Heart left ventricle (tissue), 16 donors: ENCODE results near the gene SLC35A1. TPM values are rescaled to one million over a fixed set of nuclear protein-coding genes. Genes with fewer than 3 reads are reported as not detected.

Experiments
- ATAC-seq, 4 donors: fragments of 200-7000 bp; cut with Tn5 transposase; one replicate each; pipeline ENCODE4 v1.9.1; 2020 to 2022; ENCODE audit warnings: moderate library complexity in 4 of 4, mild to moderate bottlenecking in 3 of 4, moderate number of reproducible peaks in 1 of 4
- DNase-seq, 5 donors: peaks; one replicate each; pipeline ENCODE4 v3.0.0-alpha.2; 2020
- H3K27ac ChIP-seq, 12 donors: fragments of 200-600 bp; sonication (generic) in 4 of 12; one replicate each; pipeline versions ENCODE4 v1.5.0 to v1.8.0; 2016 to 2022; ENCODE audit warnings: mild to moderate bottlenecking in 2 of 12
- H3K27me3 ChIP-seq, 9 donors: fragments of 200-600 bp; sonication (generic) in 2 of 9; one replicate each; pipeline versions ENCODE4 v1.5.1 to v1.8.0; 2016 to 2022; ENCODE audit warnings: mild to moderate bottlenecking in 3 of 9
- H3K36me3 ChIP-seq, 9 donors: fragments of 200-600 bp; sonication (generic) in 2 of 9; one replicate each; pipeline versions ENCODE4 v1.5.0 to v1.8.0; 2018 to 2022; ENCODE audit warnings: mild to moderate bottlenecking in 2 of 9
- H3K4me1 ChIP-seq, 12 donors: fragments of 200-600 bp; sonication (generic) in 4 of 12; one replicate each; pipeline versions ENCODE4 v1.5.0 to v1.8.0; 2016 to 2022; ENCODE audit warnings: mild to moderate bottlenecking in 3 of 12
- H3K4me3 ChIP-seq, 12 donors: fragments of 200-600 bp; sonication (generic) in 4 of 12; one replicate each; pipeline versions ENCODE4 v1.5.0 to v1.8.0; 2017 to 2022; ENCODE audit warnings: mild to moderate bottlenecking in 9 of 12, moderate library complexity in 4 of 12
- H3K9me3 ChIP-seq, 12 donors: fragments of 200-600 bp; sonication (generic) in 4 of 12; one replicate each; pipeline versions ENCODE4 v1.5.0 to v1.8.0; 2016 to 2022; ENCODE audit warnings: mild to moderate bottlenecking in 1 of 12
- POLR2A ChIP-seq, 2 donors: fragments of 450-650 bp; IDR thresholded peaks; one replicate each; pipeline ENCODE4 v1.6.1; 2017; ENCODE audit warnings: antibody characterized with exemption in 2 of 2, mild to moderate bottlenecking in 2 of 2, moderate library complexity in 2 of 2
- WGBS, 4 donors: extraction: QIAGEN DNeasy Blood & Tissue Kit in 2 of 4; methylation state at CpG; one replicate each; pipeline versions ENCODE4 v1.1.5 to v1.1.7; 2013 to 2018; 5-methylcytosine and 5-hydroxymethylcytosine counted together
- intact Hi-C, 10 donors: fragments of 100-400 bp; cut with DNase I; formaldehyde crosslinking; loops; one replicate each; pipeline versions ENCODE4 v1.11.1 to v1.14.2; 2022
- polyA plus RNA-seq, 2 donors: library from polyadenylated mRNA; stranded (reverse); fragments of 200-250 nt; gene quantifications; one replicate each; pipeline ENCODE4 v1.2.3, GENCODE V29; 2013
- total RNA-seq, 9 donors: library from RNA; depleted of rRNA in 2 of 9; stranded (reverse); fragments of >200 nt in 2 of 9; fragmentation: NEBNext Ultra II Directional in 3 of 9; extraction: Animal tissue kit (Norgen Biotek cat#: 25700) in 3 of 9; gene quantifications; one replicate each; pipeline versions ENCODE4 v1.1.0 to v1.2.4, GENCODE V29; 2016 to 2023
- TF ChIP-seq, protein P1 (sequence below), 12 donors: fragments of 200-600 bp; sonication (generic) in 4 of 12; IDR thresholded peaks; one replicate each; pipeline versions ENCODE4 v1.5.0 to v1.8.0; 2018 to 2022; ENCODE audit warnings: antibody characterized with exemption in 12 of 12, mild to moderate bottlenecking in 5 of 12
- donor health status: ischemic (EF 13 %, LVEDD 7.1; RV severe dilation, severe dysfunction).
- donor health status: healthy with polysubstance abuse.
- donor health status: DM: no; HTN: yes; CAD: no.
- donor health status: DM: no; HTN: no; CAD: no.
- donor health status: ischemic (EF 25% LVEDD 6.9; RV normal size, moderate dysfunction).
- donor health status: ischemic (EF 25% LVEDD 5.7; RV mildly dilated, moderate dysfunction).
- donor health status: healthy.
- donor health status: DM: yes; HTN: yes; CAD: no.
- donor health status: ischemic (EF 35%, LVEDD 5.7; RV mildly dilated, moderate dysfunction).
- donor health status: nonischemic (EF 11% LVEDD 7.7; RV severe dilation, severe dysfunction).
- donor health status: DM: yes; HTN: yes; CAD: no.
- donor health status: PGD.
- donor health status: ischemic (EF 29% LVEDD 5.4; RV normal size, mild dysfunction).
- donor health status: nonischemic (EF 23%, LVEDD 6.1; RV moderate dilation, normal function).

The SLC35A1 gene
- total and polyA plus RNA-seq, 11 donors = 6.3 to 13.9 (median 9.8) TPM

GRCh38 chr6:87534377-87535047 lies 61.7 kb downstream of the SLC35A1 start:
- no peak for ATAC-seq
- Histone ChIP-seq H3K4me3 (no peak overlapping the region), H3K4me1 (peaks cover 0 to 3% (median 0%) of the 10 kb centered on the region in 12 donors), H3K27ac (no peak overlapping the region), H3K36me3 (peaks cover 0 to 46% (median 35%) of the 10 kb centered on the region in 9 donors), H3K9me3 (peaks cover 0 to 3% (median 0%) of the 10 kb centered on the region in 12 donors), H3K27me3 (no peaks in the 10 kb centered on the region)
- DNase-seq = no peak
- intact Hi-C loops = no loop called here
- TF ChIP-seq, protein P1, sequence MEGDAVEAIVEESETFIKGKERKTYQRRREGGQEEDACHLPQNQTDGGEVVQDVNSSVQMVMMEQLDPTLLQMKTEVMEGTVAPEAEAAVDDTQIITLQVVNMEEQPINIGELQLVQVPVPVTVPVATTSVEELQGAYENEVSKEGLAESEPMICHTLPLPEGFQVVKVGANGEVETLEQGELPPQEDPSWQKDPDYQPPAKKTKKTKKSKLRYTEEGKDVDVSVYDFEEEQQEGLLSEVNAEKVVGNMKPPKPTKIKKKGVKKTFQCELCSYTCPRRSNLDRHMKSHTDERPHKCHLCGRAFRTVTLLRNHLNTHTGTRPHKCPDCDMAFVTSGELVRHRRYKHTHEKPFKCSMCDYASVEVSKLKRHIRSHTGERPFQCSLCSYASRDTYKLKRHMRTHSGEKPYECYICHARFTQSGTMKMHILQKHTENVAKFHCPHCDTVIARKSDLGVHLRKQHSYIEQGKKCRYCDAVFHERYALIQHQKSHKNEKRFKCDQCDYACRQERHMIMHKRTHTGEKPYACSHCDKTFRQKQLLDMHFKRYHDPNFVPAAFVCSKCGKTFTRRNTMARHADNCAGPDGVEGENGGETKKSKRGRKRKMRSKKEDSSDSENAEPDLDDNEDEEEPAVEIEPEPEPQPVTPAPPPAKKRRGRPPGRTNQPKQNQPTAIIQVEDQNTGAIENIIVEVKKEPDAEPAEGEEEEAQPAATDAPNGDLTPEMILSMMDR (IDR thresholded peaks at IDR 0.05) = no peak
- TF ChIP-seq POLR2A (IDR thresholded peaks at IDR 0.05) = no peak
- 98 to 100% (median 99%) methylated on average over 2 of the region's 2 CpGs for WGBS, 4 donors

GRCh38 chr6:87538510-87539260 lies 65.9 kb downstream of the SLC35A1 start:
- Histone ChIP-seq H3K4me1 (peaks cover 0 to 14% (median 5%) of the 10 kb centered on the region in 12 donors), H3K9me3 (peaks cover 0 to 4% (median 0%) of the 10 kb centered on the region in 12 donors), H3K27ac (no peak overlapping the region), H3K36me3 (peaks cover 0 to 57% (median 20%) of the 10 kb centered on the region in 9 donors), H3K4me3 (no peak overlapping the region), H3K27me3 (no peaks in the 10 kb centered on the region)
- DNase-seq (no peak), ATAC-seq (no peak)
- intact Hi-C loops = no loop called here
- 93 to 98% (median 97%) methylated on average over 1 of the region's 1 CpG for WGBS, 4 donors
- TF ChIP-seq POLR2A (IDR thresholded peaks at IDR 0.05) = no peak
- TF ChIP-seq, protein P1 (IDR thresholded peaks at IDR 0.05) = no peak

GRCh38 chr6:87539554-87539953 lies 66.8 kb downstream of the SLC35A1 start:
- 80 to 98% (median 93%) methylated on average over 6 of the region's 6 CpGs for WGBS, 4 donors
- Histone ChIP-seq H3K9me3 (peaks cover 0 to 4% (median 0%) of the 10 kb centered on the region in 12 donors), H3K27ac (peak overlapping the region in 4 of 12 donors; percentile 44 to 65 (median 60)), H3K4me3 (no peak overlapping the region), H3K36me3 (peaks cover 0 to 59% (median 22%) of the 10 kb centered on the region in 9 donors), H3K27me3 (no peaks in the 10 kb centered on the region), H3K4me1 (peaks cover 0 to 14% (median 5%) of the 10 kb centered on the region in 12 donors)
- ATAC-seq (no peak), DNase-seq (no peak)
- intact Hi-C loops = no loop called here
- TF ChIP-seq, protein P1 (IDR thresholded peaks at IDR 0.05) = no peak
- TF ChIP-seq POLR2A (IDR thresholded peaks at IDR 0.05) = no peak

- WGBS, 4 donors = 38 to 62% (median 45%) methylated on average over 4 of the region's 4 CpGs
- peaks cover 0 to 14% (median 5%) of the 10 kb centered on the region in 12 donors for H3K4me1 ChIP-seq
- no peaks in the 10 kb centered on the region for H3K27me3 ChIP-seq
- peaks cover 0 to 64% (median 30%) of the 10 kb centered on the region in 9 donors for H3K36me3 ChIP-seq
- DNase-seq (peak in 2 of 5 donors; percentile 22 to 48), ATAC-seq (peak; percentile 56 to 91 (median 70))
- TF ChIP-seq, protein P1 (IDR thresholded peaks at IDR 0.05) = no peak
- no peak for TF ChIP-seq POLR2A (IDR thresholded peaks at IDR 0.05)
- intact Hi-C loops = no loop called here
- H3K4me3 ChIP-seq = no peak overlapping the region
- peaks cover 0 to 4% (median 0%) of the 10 kb centered on the region in 12 donors for H3K9me3 ChIP-seq
- peak overlapping the region in 9 of 12 donors; percentile 4 to 66 (median 47) for H3K27ac ChIP-seq
Measured at GRCh38 chr6:87540539-87540938, 67.8 kb downstream of the SLC35A1 start.
